ENCODE measurements around the gene RSBN1L.
A peak's percentile ranks its signal among the peaks of the same experiment; 100 is the strongest.

RSBN1L gene

GRCh38 chr7:77806425-77806824 lies 110.2 kb downstream of the RSBN1L start:
- no peak for DNase-seq (ENCODE audit: low spot score)

GRCh38 chr7:77808517-77808916 lies 112.3 kb downstream of the RSBN1L start:
- DNase-seq (ENCODE audit: low spot score): no peak

- no peak for DNase-seq (ENCODE audit: low spot score)
Observed at GRCh38 chr7:77811516-77812289, 115.4 kb downstream of the RSBN1L start.

GRCh38 chr7:77812290-77812685 lies 116.0 kb downstream of the RSBN1L start:
- peak; percentile 50 for DNase-seq (ENCODE audit: low spot score)

DNA sequence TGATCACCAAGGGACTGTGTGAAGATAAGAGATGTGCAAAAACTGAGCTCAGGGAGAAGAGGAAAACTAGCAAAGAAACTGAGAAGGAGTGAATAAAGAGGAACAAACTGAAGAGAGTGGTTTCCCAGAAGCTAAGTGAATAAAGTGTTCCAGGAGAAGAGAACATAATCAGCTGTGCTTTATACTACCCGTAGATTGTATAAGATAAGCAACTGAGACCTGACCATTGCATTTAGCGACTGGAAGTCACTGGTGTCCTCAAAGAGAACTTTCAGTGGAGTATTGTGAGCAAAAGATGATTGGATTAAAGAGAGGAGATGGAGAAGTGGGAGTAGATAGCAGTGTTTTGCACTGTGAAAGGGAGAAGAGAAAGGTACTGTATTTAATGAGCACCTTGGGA lies 116.9 kb downstream of the RSBN1L start:
- no peak for DNase-seq (ENCODE audit: low spot score)

GRCh38 chr7:77819021-77819420 lies 122.8 kb downstream of the RSBN1L start:
- DNase-seq (ENCODE audit: low spot score): no peak

- no peak for DNase-seq (ENCODE audit: low spot score)
Observed at GRCh38 chr7:77820967-77821366, 124.7 kb downstream of the RSBN1L start.

- DNase-seq (ENCODE audit: low spot score): no peak
Observed at GRCh38 chr7:77822269-77822668, 126.0 kb downstream of the RSBN1L start.

- DNase-seq (ENCODE audit: low spot score): no peak
Observed at GRCh38 chr7:77823787-77824186, 127.5 kb downstream of the RSBN1L start.

DNA sequence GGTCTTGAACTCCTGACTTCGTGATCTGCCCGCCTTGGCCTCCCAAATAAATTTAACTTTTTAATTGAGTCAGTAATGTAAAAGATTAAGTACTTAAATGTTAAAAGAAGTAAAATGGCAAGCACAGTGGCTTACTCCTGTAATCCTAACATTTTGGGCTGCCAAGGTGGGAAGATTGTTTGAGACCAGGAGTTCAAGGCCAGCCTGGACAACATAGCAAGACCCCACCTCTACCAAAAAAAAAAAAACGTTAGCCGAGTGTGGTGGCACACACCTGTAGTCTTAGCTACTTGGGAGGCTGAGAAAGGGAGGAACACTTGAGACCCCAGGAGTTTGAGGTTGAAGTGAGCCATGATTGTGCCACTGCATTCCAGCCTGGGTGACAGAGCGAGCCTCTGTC lies 128.4 kb downstream of the RSBN1L start:
- DNase-seq (ENCODE audit: low spot score): no peak

GRCh38 chr7:77825131-77825530 lies 128.9 kb downstream of the RSBN1L start:
- no peak for DNase-seq (ENCODE audit: low spot score)

GRCh38 chr7:77826300-77826699 lies 130.0 kb downstream of the RSBN1L start:
- no peak for DNase-seq (ENCODE audit: low spot score)

DNA sequence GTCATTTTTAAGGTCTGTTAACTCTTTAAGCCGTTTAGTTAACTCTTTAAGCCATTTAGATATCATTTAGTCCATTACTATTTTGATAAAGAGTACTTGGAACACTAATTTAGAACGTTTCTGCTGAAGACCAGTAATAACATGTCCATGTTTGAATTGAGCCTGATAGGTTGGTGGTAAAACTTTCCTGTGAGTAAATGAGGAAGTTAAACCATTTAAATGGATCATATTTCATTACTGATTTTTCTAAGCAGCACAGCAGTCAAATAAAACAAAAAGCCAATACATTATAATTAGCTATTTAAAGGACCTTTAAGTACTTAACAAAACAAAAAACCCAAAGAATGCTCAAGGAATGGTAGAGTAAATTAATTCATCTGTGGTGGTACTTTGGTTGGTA lies 131.7 kb downstream of the RSBN1L start:
- no peak for DNase-seq (ENCODE audit: low spot score)

GRCh38 chr7:77830649-77831355 lies 134.5 kb downstream of the RSBN1L start:
- no peak for DNase-seq (ENCODE audit: low spot score)

DNA sequence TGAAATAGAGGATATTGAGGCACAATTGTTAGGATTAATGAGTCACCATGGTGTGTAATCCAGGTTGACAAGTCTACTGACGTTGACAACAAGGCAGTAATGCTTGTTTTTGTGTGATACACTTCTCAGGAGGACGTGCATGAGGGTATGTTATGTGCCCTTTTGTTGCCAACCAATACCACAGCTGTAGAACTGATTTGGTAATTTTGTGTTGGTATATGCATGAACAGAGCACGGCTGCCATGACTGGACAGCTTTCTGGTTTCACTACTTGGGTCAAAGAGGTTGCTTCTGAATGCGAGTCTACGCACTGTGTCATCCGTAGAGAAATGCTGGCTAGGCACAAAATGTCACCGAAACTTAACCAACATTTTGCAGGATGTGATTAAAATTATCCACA lies 135.2 kb downstream of the RSBN1L start:
- DNase-seq (ENCODE audit: low spot score): no peak

DNA sequence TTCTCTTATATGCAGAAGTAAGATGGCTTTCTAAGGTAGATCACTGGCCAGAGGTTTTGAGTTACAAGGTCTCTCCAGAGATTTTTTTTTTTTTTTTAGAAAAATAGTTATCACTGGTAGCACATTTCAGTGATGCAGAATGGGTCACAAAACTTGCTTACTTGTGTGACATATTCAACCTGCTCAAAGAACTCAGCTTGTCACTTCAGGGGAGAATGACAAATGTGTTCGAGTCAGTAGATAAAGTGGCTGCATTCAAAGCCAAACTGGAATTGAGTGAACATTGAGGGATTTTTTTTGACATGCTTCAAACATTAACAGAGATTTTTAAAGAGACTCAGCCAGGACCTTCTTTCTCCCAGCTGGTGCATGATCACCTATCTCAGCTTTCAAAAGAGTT lies 135.7 kb downstream of the RSBN1L start:
- no peak for DNase-seq (ENCODE audit: low spot score)

Data from AG20443 (cell line).